ENCODE data around the gene ERF. TPM values are rescaled to one million over a fixed set of nuclear protein-coding genes. Genes with fewer than 3 reads are reported as not detected.

The ERF gene
- total RNA-seq, 2 donors from 2014 or later: 10.6 to 31.6 TPM

DNA sequence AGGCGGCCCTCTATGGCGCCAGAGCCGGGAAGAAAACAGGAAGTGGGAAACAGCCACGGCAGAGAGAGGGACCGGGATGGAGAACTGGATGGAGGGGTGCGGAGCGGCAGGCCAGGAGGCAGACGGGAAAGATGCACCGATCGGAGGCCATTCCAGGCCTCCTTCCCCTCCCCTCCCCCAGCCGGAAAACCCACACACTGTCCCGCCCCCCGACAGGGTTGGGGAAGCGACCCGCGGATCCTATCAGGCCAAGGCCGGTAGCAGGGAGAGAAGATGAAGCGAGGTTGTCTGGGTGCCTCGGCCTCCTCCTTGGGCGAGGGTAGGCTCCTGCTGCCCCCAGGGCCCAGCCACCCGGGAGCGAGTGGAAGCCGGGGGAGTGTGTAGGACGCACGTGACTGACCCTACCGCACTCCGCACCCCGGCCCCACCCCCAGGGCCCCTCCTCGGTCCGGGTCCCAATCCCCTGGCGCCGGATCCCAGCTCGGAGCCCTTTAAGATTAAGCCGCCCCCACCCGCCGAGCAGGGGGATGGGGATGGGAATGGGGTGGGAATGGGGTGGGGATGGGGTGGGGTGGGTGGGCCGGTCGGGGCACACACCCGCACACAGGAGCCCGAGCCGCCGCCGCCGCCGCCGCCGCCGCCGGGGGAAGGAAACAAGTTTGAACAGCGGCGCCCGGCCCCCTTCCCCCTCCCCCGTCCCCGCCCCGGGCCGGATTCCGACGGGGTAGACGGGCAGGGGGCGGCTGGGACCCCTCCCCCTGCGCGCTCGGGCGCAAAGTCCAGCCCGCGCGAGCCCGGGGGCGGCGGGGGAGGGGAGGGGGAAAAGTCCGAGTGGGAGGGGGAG is 1.5 kb downstream of the ERF start:
- peak in 1 of 3 donors; percentile 33 for TF ChIP-seq POLR2A (IDR thresholded peaks at IDR 0.05)
- TF ChIP-seq, protein P1, sequence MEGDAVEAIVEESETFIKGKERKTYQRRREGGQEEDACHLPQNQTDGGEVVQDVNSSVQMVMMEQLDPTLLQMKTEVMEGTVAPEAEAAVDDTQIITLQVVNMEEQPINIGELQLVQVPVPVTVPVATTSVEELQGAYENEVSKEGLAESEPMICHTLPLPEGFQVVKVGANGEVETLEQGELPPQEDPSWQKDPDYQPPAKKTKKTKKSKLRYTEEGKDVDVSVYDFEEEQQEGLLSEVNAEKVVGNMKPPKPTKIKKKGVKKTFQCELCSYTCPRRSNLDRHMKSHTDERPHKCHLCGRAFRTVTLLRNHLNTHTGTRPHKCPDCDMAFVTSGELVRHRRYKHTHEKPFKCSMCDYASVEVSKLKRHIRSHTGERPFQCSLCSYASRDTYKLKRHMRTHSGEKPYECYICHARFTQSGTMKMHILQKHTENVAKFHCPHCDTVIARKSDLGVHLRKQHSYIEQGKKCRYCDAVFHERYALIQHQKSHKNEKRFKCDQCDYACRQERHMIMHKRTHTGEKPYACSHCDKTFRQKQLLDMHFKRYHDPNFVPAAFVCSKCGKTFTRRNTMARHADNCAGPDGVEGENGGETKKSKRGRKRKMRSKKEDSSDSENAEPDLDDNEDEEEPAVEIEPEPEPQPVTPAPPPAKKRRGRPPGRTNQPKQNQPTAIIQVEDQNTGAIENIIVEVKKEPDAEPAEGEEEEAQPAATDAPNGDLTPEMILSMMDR (IDR thresholded peaks at IDR 0.05): no peak
- intact Hi-C loops (cut with DNase I): no loop called here
- Histone ChIP-seq H3K27ac (peak overlapping the region; percentile 94 to 99 (median 98)), H3K27me3 (no peaks in the 10 kb centered on the region), H3K36me3 (replicated peaks in 1 of 2; ENCODE audit: insufficient read depth in 1 of 2, low read depth in 2 of 2) (peaks cover 0 to 5% of the 10 kb centered on the region in 2 donors), H3K9me3 (no peaks in the 10 kb centered on the region), H3K4me3 (peak overlapping the region; percentile 61 to 92), H3K4me1 (peaks cover 36% of the 10 kb centered on the region)
- ATAC-seq (peak; percentile 12), DNase-seq (peak; percentile 59 to 72 (median 62))
- 0% methylated on average over 5 to 52 of the region's 71 CpGs for WGBS, 2 donors

DNA sequence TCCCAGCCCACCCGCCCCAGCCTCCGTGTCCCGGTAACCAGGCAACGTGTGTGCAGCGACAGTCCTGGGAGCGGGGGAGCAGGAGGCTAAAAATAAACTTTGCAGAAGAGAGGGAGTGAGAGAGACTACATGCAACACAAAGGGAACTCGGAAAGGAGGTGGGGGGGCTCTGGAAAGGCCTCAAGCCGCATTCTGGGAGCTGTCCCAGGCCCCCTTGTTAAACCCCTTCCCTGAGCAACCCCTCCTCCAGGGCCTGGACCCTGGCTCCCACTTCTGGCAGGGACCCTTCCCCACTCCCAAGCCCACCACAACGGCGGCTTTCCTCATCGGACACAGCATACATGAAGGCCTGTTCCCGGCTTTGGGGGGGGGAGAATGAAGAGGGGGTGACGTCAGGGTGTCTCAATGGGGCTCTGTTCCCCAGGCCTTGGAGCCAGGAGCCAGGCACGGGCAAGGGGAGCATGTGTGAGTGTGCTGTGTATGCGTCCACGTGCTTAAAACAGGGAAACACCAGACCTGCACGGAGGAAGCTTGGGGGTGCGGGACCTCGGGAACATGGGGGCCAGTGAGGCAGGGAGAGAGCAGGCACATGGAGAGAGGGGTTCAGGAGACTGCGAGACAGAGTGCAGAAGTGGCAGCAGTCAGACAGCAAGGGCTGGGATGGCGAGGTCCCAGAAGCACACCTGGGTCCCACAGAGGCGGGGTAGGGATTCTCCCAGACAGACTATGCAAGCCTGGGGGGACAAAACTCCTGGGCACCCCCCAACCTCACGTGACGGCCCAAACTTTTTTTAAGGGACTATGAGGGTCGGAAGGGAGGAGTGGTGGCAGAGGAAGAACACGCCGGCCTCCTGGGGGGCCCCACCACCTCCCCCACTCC is 2.3 kb downstream of the ERF start:
- Histone ChIP-seq H3K9me3 (no peaks in the 10 kb centered on the region), H3K4me3 (peak overlapping the region; percentile 61 to 92), H3K27ac (peak overlapping the region; percentile 94 to 99 (median 98)), H3K27me3 (no peaks in the 10 kb centered on the region), H3K4me1 (peaks cover 36% of the 10 kb centered on the region), H3K36me3 (replicated peaks in 1 of 2; ENCODE audit: insufficient read depth in 1 of 2, low read depth in 2 of 2) (peaks cover 0 to 9% of the 10 kb centered on the region in 2 donors)
- TF ChIP-seq, protein P1 (IDR thresholded peaks at IDR 0.05): no peak
- peak in 2 of 3 donors; percentile 35 to 42 for TF ChIP-seq POLR2A (IDR thresholded peaks at IDR 0.05)
- intact Hi-C loops (cut with DNase I): no loop called here
- DNase-seq (peak; percentile 56 to 65 (median 60)), ATAC-seq (peak; percentile 7)
- WGBS, 2 donors: 4 to 8% methylated on average over 26 to 27 of the region's 27 CpGs

DNA sequence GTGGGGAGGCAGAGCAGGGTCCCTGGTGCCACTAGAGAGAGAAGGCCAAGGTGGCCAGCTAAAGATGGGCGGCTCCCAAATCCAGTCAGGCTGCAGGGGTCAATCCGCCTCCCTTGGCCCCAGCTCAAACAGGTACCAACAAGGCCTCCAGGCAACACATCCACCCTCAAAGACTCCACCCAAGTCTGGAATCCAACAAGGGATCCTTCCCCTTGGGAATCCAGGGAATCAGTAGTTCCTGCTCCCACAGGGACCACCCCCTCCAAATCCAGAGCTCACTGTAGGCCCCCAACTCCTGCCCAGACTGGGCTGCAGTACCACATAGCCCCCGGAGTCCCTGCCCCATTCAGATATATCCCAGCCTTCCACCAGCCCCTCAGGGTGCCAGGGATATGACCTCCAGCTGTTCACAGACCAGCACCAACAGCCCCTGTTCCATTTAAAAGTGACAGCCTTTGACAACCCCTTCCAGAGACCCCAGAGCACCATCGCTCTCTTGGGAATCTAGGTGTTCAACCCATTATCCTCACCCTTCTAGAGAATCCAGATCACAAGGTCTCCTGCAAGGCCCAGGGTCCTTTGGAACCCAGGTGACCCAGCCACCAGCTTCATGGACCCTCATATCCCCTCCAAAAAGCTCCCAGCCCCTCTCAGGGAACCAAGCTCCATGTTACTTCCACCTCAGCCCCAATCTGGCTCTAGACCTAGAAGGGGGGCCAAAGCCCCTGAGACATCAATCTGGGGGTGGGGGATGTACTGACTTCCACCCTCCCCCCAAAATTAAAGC is 3.2 kb downstream of the ERF start:
- Histone ChIP-seq H3K9me3 (no peaks in the 10 kb centered on the region), H3K4me1 (peaks cover 39% of the 10 kb centered on the region), H3K36me3 (replicated peaks in 1 of 2; ENCODE audit: insufficient read depth in 1 of 2, low read depth in 2 of 2) (peaks cover 0 to 9% of the 10 kb centered on the region in 2 donors), H3K27ac (peak overlapping the region; percentile 50 to 98 (median 96)), H3K4me3 (no peak overlapping the region), H3K27me3 (no peaks in the 10 kb centered on the region)
- WGBS, 2 donors: 74 to 77% methylated on average over 4 of the region's 4 CpGs
- DNase-seq (peak in 1 of 4 donors; percentile 17), ATAC-seq (no peak)
- no peak for TF ChIP-seq POLR2A (IDR thresholded peaks at IDR 0.05)
- TF ChIP-seq, protein P1 (IDR thresholded peaks at IDR 0.05): no peak
- intact Hi-C loops (cut with DNase I): no loop called here

DNA sequence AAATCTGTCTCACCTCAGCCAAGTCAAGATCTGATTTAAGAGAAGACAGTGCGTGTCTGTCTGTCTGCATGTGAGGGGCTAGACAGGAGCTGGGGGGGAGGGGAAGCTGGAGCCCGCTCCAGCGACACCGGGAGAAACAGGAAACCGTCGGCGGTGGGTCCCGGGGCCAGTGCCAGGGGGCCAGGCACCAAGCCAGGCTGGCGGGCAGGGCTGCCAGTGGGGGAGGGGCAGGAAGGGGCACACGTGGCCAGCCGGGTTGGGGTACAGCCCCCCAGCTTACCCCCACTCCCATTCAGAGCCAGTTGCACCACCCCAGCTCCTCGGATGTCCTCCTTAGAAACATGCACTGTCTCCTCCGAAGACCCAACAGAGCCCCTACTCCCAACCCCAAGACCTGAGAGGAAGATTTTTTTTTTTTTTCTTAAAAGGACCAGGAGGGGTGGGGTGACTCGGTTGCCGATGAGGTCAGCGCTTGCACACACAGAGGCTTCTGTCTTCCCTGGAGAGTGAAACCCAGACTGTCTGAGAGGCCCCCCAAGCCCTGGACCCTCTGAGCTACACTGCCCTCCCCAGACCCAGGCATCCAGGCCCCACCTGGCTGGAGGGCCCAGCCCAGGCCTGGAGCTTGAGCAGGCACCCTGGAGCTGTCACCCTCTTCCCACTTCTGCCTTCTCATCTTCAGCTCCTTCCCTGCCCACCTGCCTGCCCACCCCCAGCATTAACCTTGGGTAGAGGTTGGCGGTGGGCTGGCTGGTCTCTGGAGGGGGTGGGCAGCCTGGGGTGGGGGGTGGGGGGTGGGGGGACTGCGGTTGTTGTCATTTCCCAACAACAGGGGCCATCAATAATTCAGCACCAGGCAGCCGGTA is 4.0 kb downstream of the ERF start:
- TF ChIP-seq POLR2A (IDR thresholded peaks at IDR 0.05): no peak
- TF ChIP-seq, protein P1 (IDR thresholded peaks at IDR 0.05): no peak
- peak overlapping the region; percentile 50 to 98 (median 96) for H3K27ac ChIP-seq
- peaks cover 0 to 9% of the 10 kb centered on the region in 2 donors for H3K36me3 ChIP-seq (replicated peaks in 1 of 2; ENCODE audit: insufficient read depth in 1 of 2, low read depth in 2 of 2)
- no peaks in the 10 kb centered on the region for H3K27me3 ChIP-seq
- H3K4me1 ChIP-seq: peaks cover 47% of the 10 kb centered on the region
- H3K4me3 ChIP-seq: no peak overlapping the region
- no peak for ATAC-seq
- H3K9me3 ChIP-seq: no peaks in the 10 kb centered on the region
- peak in 2 of 4 donors; percentile 30 to 36 for DNase-seq
- intact Hi-C loops (cut with DNase I): no loop called here
- 25 to 42% methylated on average over 16 to 19 of the region's 19 CpGs for WGBS, 2 donors
